Measurements from ENCODE around the gene ITGB3. TPM values are rescaled to one million over a fixed set of nuclear protein-coding genes. Genes with fewer than 3 reads are reported as not detected.

Gene ITGB3
- total and polyA plus RNA-seq, 10 of the 15 experiments (the other 5 are each of a cell fraction or from before 2014, with no cell fraction given), result 0.69 to 22.8 (median 13.6) TPM

- TF ChIP-seq RELB (IDR thresholded peaks at IDR 0.05; ENCODE audit: low read depth), result no peak
These were observed 23.2 kb downstream of the ITGB3 start (continued) for GRCh38 chr17:47276868-47277267.

GRCh38 chr17:47277921-47278320, 24.3 kb downstream of the ITGB3 start:
- H3K4me3 ChIP-seq, result no peak overlapping the region
- ATAC-seq (no peak), DNase-seq (ENCODE audit: low read depth, low spot score) (no peak), FAIRE-seq (no peak)
- H3K4me2 ChIP-seq (ENCODE audit: control insufficient read depth, insufficient read depth), result peak overlapping the region; percentile 76; the same call in 1 of the 2 replicates
- H2AFZ ChIP-seq (ENCODE audit: control insufficient read depth, low read depth, low read length), result no peak overlapping the region
- CTCF ChIA-PET, result interaction anchor here (1.4 to 3.3 kb wide), 4 partner anchors 10 to 48 kb away, joined by 5 to 15 read pairs (median 12); no protein-coding TSS in a partner anchor
- no peak overlapping the region for H3K9ac ChIP-seq (ENCODE audit: control insufficient read depth, insufficient read depth, low read length)
- RAD21 ChIA-PET (ENCODE audit: unreplicated experiment), result interaction anchor here (1.3 to 7.1 kb wide), 5 partner anchors 10 to 70 kb away, joined by 5 to 43 read pairs (median 8); no protein-coding TSS in a partner anchor
- POLR2A ChIA-PET, result interaction anchor here (0.5 to 2.3 kb wide), 6 partner anchors 10 to 78 kb away, joined by 3 to 16 read pairs (median 4); no protein-coding TSS in a partner anchor
- H4K20me1 ChIP-seq (ENCODE audit: control insufficient read depth, insufficient read depth), result no peaks in the 10 kb centered on the region
- no peak for TF ChIP-seq RELB (IDR thresholded peaks at IDR 0.05; ENCODE audit: low read depth)
- TF ChIP-seq POU2F2 (IDR thresholded peaks at IDR 0.05; ENCODE audit: borderline replicate concordance, low read depth, low read length), result no peak
- TF ChIP-seq USF1 (IDR thresholded peaks at IDR 0.05; ENCODE audit: borderline replicate concordance, extremely low read length, insufficient read depth, low read depth, low read length), result no peak
- TF ChIP-seq E2F8 (IDR thresholded peaks at IDR 0.05; ENCODE audit: low read depth, partially characterized antibody), result no peak
- TF ChIP-seq NR2C1 (IDR thresholded peaks at IDR 0.05), result no peak
- no peaks in the 10 kb centered on the region for H3K27me3 ChIP-seq (replicated peaks in 1 of 2; ENCODE audit: control insufficient read depth in 2 of 2, insufficient read depth in 2 of 2, low read length in 1 of 2)
- SMC1A ChIA-PET (ENCODE audit: uncharacterized antibody, unreplicated experiment), result interaction anchor here (1.0 to 3.9 kb wide), 10 partner anchors 10 to 71 kb away, joined by 3 to 38 read pairs (median 8); partner anchors contain the start of gene ITGB3
- BruUV-seq (replicated peaks), result no TSS peak
- in situ Hi-C loops (cut with MboI), result no loop called here
- intact Hi-C loops (cut with micrococcal nuclease; ENCODE audit: unreplicated experiment), result loop anchor here (2.0 kb wide), 2 partner anchors 21 to 47 kb away; no protein-coding TSS in a partner anchor
- H3K9me3 ChIP-seq (replicated peaks; ENCODE audit: control insufficient read depth, insufficient read depth, low read length), result no peaks in the 10 kb centered on the region; the same call in 2 of the 3 replicates
- no peak overlapping the region for H3K27ac ChIP-seq (ENCODE audit: control insufficient read depth, insufficient read depth)
- peaks cover 40% of the 10 kb centered on the region for H3K4me1 ChIP-seq (ENCODE audit: control insufficient read depth, insufficient read depth, low read length)
- WGBS (ENCODE audit: insufficient coverage, insufficient replicate concordance, low lambda C conversion rate, missing lambda C conversion rate), result 93% methylated on average over 1 of the region's 1 CpG
- no peaks in the 10 kb centered on the region for H3K79me2 ChIP-seq (ENCODE audit: control insufficient read depth, insufficient read depth, low read length)
- H3K36me3 ChIP-seq (ENCODE audit: control insufficient read depth in 2 of 2, insufficient read depth in 2 of 2, low read length in 1 of 2), result no peaks in the 10 kb centered on the region
